HUES6 (cell line): Measurements from ENCODE around the gene LBR.

Source experiments
- H3K27ac ChIP-seq: 2 replicates; pipeline ENCODE4 v1.7.0; 2013; ENCODE audit warnings: low read depth, mild to moderate bottlenecking, low read length, inconsistent platforms
- H3K27me3 ChIP-seq: 2 replicates; pipeline ENCODE4 v1.6.1; 2013; ENCODE audit warnings: low read length; ENCODE audit not compliant: control insufficient read depth, insufficient read depth
- H3K36me3 ChIP-seq: 2 replicates; pipeline ENCODE4 v1.6.1; 2013; ENCODE audit warnings: low read length; ENCODE audit not compliant: control insufficient read depth, insufficient read depth
- H3K4me1 ChIP-seq: 2 replicates; pipeline ENCODE4 v1.6.1; 2013; ENCODE audit warnings: low read length; ENCODE audit not compliant: control insufficient read depth, insufficient read depth
- H3K4me3 ChIP-seq: 2 replicates; pipeline ENCODE4 v1.5.1; 2013; ENCODE audit warnings: low read depth, low read length
- H3K9ac ChIP-seq: one replicate; pipeline ENCODE4 v1.6.1; 2013; ENCODE audit warnings: mild to moderate bottlenecking, low read length
- H3K9me3 ChIP-seq: 2 replicates; pipeline ENCODE4 v1.6.1; 2013; ENCODE audit warnings: low read depth, low read length; ENCODE audit not compliant: control insufficient read depth, insufficient read depth

The LBR gene

DNA sequence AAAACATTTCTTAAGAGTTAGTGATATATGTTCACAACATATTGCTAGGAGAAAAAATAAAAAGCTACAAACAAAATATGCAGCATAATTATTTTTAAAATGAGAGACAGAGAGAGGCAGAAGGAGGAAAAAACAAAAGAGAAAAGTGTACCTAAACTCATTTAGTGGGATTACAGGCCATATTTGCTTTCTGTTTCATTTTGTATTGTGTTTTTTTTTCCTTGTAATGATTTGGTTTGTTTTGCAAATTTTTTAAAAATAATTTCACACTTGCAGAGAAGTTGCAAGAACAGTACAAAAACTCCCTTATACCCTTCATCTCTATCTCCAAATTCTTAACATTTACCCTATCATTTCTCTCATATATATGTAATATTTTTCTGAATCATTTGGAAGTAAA is 65.0 kb downstream of the LBR start:
- Histone ChIP-seq H3K27ac (no peak overlapping the region), H3K4me1 (peaks cover 6% of the 10 kb centered on the region; the same call in 1 of the 2 replicates), H3K4me3 (no peak overlapping the region), H3K9ac (no peak overlapping the region), H3K9me3 (no peaks in the 10 kb centered on the region), H3K36me3 (no peaks in the 10 kb centered on the region), H3K27me3 (peaks cover 28% of the 10 kb centered on the region)

DNA sequence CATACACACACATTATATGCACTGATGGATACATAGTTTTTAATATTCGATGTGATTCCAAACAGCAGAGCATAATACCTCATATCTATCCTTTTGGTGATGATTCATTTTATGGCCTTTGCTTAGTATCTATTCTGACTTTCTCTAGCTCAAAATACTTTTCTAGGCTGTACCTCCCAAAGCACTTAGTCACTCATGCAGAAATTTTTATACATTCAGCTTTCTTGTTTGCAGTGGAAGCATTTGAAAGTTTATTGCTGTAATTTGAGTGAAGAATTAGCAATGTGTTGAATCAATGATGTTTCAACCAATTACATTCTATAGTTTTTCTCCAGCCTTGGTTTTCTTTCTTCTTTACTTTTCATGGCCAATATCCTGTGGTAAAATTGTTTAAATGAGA is 66.7 kb downstream of the LBR start:
- H3K27ac ChIP-seq: no peak overlapping the region
- H3K4me1 ChIP-seq: peaks cover 2% of the 10 kb centered on the region; the same call in 1 of the 2 replicates
- no peak overlapping the region for H3K9ac ChIP-seq
- no peak overlapping the region for H3K4me3 ChIP-seq
- H3K36me3 ChIP-seq: no peaks in the 10 kb centered on the region
- H3K27me3 ChIP-seq: peaks cover 15% of the 10 kb centered on the region
- H3K9me3 ChIP-seq: no peaks in the 10 kb centered on the region

DNA sequence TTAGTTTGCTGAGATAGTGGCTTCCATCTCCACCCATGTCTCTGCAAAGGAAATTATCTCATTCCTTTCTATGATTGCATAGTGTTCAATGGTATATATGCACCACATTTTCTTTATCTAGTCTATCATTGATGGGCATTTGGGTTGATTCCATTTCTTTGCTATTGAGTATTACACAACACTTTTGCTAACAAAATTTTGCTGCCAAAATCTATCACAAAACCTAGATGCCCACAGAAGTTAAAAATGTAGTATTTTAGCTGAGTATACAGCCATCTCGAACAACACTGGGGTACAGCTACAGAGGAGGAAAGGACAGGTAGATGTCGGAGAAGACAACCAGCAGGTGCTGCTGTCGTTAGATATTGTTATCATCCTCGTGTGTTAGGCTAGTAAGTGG is 67.7 kb downstream of the LBR start:
- Histone ChIP-seq H3K9me3 (no peaks in the 10 kb centered on the region), H3K4me3 (no peak overlapping the region), H3K27ac (no peak overlapping the region), H3K27me3 (peaks cover 5% of the 10 kb centered on the region; the same call in 1 of the 2 replicates), H3K36me3 (no peaks in the 10 kb centered on the region), H3K9ac (no peak overlapping the region), H3K4me1 (no peaks in the 10 kb centered on the region)

DNA sequence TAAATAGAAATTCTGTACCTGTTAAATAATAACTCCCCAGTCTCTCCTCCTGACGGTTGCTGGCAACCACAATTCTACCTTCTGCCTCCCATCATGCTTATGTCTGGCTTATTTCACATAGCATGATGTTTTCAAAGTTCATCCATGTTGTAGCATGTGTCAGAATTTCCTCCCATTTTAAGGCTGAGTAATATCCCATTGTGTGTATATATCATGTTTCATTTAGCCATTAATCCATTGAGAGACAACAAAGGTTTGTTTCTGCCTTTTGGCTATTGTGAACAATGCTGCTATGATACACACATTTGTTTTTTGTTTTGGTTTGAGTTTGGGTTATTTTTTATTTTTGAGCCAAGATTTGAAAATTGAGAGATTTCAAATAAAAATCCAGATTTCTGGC is 72.0 kb downstream of the LBR start:
- no peaks in the 10 kb centered on the region for H3K36me3 ChIP-seq
- H3K27me3 ChIP-seq: no peaks in the 10 kb centered on the region
- H3K4me3 ChIP-seq: no peak overlapping the region
- H3K4me1 ChIP-seq: no peaks in the 10 kb centered on the region
- H3K27ac ChIP-seq: no peak overlapping the region
- no peak overlapping the region for H3K9ac ChIP-seq
- H3K9me3 ChIP-seq: no peaks in the 10 kb centered on the region

DNA sequence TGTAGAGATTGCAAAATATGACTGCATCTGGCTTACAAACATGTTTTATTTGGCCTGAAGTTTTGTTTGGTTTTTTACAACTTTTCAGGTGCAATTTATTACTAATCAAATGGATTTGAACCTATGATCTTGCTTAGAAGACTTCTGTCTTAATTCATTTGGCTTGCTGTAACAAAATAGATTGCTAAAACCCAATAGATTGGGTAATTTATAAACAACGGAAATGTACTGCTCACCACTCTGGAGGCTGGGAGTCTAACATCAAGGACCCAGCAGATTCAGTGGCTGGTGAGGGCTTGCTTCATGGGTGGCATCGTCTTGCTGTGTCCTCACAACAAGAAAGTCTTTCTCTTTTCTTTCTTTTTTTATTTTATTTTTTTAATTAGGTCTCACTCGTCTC is 72.9 kb downstream of the LBR start:
- no peak overlapping the region for H3K9ac ChIP-seq
- H3K9me3 ChIP-seq: no peaks in the 10 kb centered on the region
- no peaks in the 10 kb centered on the region for H3K36me3 ChIP-seq
- H3K4me3 ChIP-seq: no peak overlapping the region
- no peaks in the 10 kb centered on the region for H3K4me1 ChIP-seq
- H3K27me3 ChIP-seq: no peaks in the 10 kb centered on the region
- H3K27ac ChIP-seq: no peak overlapping the region
